HL-60/S4 treated with phorbol 12-myristate 13-acetate at 8.2 ng/mL for 4 days and 3 days (cell line): ENCODE data around the gene STK39.

Experiments
- in situ Hi-C: fragments of 300-500 bp; cut with MboI; formaldehyde crosslinking; loops from 2 replicates; pipeline ENCODE4 v1.15.0; 2022; ENCODE audit warnings: low sequenced_read_pairs

The STK39 gene

GRCh38 chr2:168024459-168024858 lies 222.9 kb downstream of the STK39 start:
- in situ Hi-C loops = no loop called here

- in situ Hi-C loops = no loop called here
Measured at GRCh38 chr2:168021800-168022587, 225.4 kb downstream of the STK39 start.

GRCh38 chr2:168015274-168015953 lies 232.0 kb downstream of the STK39 start:
- in situ Hi-C loops = no loop called here

- in situ Hi-C loops = no loop called here
Measured at GRCh38 chr2:168009900-168010299, 237.5 kb downstream of the STK39 start.

GRCh38 chr2:168008646-168009195 lies 238.7 kb downstream of the STK39 start:
- in situ Hi-C loops = no loop called here

DNA sequence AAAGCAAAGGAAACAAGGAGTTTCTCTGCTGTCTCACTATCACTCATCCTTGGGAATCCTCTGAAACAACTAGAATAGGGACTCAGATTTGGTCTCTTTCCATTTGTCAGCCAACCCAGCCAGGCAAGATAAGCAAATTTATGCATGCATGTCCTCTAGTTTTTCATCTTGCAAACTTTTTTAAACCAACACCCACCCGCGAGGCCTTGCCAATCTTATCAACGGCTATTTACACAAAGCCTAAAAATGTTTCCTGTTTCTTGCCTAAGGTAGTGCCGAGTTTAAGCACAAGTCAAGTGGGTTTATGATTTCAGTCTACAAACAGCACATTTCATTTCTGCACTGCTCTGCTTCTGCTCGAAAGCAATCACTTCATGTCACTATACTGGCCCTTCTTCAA lies 240.9 kb downstream of the STK39 start:
- in situ Hi-C loops = no loop called here

- in situ Hi-C loops = no loop called here
Measured at GRCh38 chr2:168005586-168005985, 241.8 kb downstream of the STK39 start.

DNA sequence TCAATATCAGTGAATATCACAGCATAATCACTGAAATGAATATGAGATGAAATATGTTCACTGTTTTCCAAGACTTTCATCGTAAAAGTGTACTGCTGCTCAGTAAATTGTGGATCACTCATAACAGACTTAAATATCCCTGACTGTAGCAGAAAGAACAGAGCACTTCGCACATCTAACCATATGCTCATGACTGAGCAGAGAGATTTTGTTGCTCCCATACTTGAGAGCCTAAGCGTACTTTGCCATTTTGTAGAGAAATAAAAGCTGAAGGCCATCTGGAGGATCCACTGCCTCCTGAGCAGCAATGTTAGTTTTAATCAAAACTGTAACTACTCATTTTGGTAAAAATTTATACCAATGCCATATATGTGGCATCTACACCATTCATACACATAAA lies 243.5 kb downstream of the STK39 start:
- in situ Hi-C loops = no loop called here

GRCh38 chr2:168002021-168002553 lies 245.3 kb downstream of the STK39 start:
- in situ Hi-C loops = no loop called here

DNA sequence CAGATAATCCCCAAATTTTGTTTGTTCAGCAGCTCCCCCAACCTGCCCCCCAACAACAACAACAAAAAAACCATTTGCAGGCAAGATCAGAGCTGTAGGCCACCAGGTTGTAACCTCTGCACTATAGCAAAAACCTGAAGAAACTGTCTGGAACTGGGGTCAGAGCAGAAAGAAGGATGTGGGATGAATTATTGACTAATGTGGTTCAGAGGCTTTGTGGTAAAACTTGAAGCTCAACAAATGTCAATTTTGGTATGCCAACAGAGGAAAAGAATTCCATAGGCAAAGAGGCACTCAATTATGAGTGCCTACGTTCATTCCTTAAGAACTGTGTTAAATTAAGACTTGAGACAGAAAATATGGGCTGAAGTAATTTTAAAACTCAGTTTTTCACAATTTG lies 255.1 kb downstream of the STK39 start:
- in situ Hi-C loops = no loop called here

DNA sequence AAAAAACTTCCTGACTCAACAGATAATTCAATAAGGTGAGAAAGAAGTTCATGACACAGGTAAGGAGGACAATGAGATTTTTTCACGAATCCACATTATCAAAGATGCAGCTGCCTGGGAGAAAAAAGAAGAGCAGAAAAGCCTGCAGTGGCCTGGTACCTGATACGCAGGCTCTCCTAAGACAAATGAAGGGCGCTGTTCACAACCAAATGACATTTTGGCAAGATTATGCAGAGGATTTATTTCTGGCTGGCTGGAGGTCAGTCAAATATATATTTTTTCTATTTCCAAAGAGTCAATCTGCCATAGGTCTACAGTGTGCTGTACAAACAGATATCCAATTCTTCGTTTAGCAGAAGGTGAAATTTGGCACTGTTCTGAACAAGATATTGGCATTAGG lies 257.3 kb downstream of the STK39 start:
- in situ Hi-C loops = no loop called here

- in situ Hi-C loops = no loop called here
Measured at GRCh38 chr2:167988296-167988695, 259.1 kb downstream of the STK39 start.

DNA sequence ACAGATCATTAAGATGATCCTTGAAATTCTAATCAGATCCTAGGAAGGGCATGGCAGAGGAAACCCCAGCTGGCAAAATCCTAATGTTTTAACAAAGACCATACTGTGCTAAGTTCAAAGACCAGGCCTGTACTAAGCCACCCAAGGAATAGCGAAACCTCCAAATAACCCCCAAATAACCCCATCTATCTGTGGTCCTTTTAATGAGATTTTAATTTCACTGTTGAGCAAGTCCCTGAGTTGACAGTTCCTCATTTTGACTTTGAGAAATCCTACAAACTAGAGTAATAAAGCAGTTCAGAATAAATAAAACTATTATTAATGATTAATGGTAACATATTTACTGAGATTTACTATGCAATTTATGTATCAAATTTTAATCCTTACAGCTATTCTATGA lies 259.8 kb downstream of the STK39 start:
- in situ Hi-C loops = no loop called here

DNA sequence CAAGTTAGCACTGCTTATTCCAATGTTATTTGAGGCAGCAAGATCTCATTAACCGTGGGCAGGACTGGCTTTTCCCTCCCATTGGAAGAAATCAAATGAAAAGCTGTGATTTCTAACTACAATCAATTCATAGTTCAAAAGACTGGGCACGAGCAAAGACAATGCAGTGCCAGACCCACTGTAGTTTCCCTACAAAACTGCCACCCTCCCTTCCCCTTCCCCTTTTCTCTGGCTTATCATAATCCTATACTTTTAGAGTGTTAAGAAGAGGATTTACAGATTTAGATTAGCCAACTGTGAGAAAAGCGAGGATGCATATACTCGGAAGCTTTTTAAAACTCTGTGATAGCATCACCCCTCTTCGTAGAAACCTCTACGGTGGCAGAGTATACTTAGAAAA lies 260.4 kb downstream of the STK39 start:
- in situ Hi-C loops = no loop called here

DNA sequence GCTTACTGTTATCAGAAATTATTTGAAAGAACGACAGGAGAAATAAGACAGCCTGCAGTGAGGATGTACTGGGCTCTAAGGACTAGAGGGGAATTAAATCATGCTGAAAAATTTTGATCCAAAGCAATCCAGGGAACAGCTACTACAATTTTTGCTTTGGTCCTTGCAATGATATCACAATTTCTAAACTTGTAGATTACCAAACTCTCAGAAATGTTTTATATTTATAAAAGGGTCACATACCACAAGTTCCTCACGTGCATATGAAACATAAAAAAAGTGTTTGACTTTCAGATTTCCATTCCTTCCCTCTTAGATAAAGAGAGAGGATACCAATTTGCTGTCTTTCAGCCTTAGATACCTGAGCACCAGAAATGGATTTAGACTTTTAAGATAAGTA lies 261.2 kb downstream of the STK39 start:
- in situ Hi-C loops = no loop called here

GRCh38 chr2:167981945-167982344 lies 265.4 kb downstream of the STK39 start:
- in situ Hi-C loops = no loop called here

DNA sequence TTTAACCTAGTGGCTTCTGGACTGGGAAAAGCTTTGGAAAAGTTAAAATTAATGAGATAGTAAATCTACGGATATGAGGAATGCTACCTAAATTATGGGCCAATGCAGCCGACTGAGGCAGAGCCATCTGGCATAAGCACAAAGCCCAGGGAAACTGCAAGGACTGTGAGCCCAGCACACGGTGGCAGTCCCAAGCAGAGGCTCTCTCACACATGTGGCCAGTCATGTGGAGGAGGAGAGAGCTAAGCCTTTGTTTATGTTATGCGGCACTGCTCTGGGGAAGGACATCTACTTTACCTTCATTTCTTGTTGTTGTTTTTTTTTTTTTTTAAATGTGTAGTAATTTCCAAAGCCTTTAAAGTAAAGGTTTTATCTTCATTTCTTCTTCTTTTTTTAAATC lies 267.0 kb downstream of the STK39 start:
- in situ Hi-C loops = no loop called here

DNA sequence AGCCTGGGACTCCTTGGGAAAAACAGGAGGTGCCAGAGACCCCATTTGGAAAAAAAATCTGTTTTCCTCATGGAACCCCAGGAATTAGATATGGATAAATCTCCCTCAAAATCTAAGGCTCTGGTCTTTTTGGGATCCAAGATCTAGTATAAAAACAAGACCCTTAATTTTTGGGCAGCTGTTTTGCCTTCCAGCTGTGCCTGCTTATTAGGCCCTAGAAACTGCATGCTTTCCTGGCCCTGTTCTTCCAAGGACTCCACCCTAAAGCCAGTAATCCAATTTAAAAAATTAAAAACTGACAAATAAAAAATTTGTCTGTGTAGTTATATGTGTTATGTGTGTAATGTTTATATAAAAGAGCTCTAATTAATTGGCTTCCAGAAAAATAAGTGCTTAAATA lies 274.6 kb downstream of the STK39 start:
- in situ Hi-C loops = no loop called here

- in situ Hi-C loops = no loop called here
Measured at GRCh38 chr2:167972020-167972419, 275.4 kb downstream of the STK39 start.

DNA sequence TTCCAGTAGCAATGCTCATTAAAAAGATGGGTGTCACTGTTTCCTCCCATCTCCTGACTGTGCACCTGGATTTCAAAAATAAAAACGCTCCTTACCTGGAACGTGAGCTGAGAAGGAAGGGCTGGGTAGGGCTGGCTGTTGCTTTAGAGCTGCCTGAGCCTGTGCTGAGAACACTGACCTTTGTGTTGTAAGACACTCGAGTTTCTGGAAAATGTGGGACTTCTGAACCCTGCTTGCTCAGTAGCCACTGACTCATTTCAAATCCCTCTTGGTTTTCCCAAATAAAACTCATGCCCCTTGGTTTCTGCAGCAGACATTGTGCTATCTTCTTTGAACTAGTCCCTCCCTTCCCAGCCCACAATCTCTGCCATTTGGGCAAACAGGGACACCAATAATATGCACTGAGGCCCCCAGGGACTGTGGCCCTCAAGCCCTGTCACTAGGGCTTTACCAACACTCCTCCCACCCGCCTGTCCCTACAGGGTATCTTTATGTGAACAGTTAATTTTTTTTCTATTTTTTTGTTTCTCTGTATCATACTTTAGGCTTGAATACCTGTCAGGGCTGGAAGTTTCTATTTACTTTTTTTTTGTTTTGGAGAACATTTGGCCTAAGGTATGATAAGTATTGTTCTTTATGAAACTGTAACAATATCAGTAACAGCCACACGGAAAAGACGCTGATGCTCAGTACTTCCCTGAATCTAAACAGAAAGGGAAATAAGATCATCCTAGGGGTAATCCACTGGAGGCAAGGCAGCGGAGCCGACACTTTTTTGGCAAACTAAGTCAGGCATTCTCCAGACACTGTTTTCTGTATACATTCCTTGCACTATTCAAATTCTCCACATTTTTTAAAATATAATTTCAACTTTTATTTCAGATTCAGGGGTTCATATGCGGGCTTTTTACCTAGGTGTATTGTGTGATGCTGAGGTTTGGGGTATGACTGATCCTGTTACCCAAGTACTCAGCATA lies 280.2 kb downstream of the STK39 start:
- in situ Hi-C loops = no loop called here
